BE2C (cell line): ENCODE measurements around the gene LAMA2.

ENCODE experiments used
- DNase-seq: peaks from one replicate; pipeline ENCODE4 v3.0.0-alpha.2; 2020
- H3K27me3 ChIP-seq: fragments of 250-450 bp; sonication (Bioruptor Pico); 2 replicates; pipeline ENCODE4 v1.5.1; 2020; ENCODE audit warnings: mild to moderate bottlenecking
- H3K36me3 ChIP-seq: fragments of 250-450 bp; sonication (Bioruptor Pico); 2 replicates; pipeline ENCODE4 v1.5.1; 2020; ENCODE audit warnings: mild to moderate bottlenecking
- H3K4me1 ChIP-seq: fragments of 250-450 bp; sonication (Bioruptor Pico); 2 replicates; pipeline ENCODE4 v1.5.1; 2020
- H3K4me3 ChIP-seq: 2 replicates; pipeline ENCODE4 v1.5.1; 2011; ENCODE audit warnings: low read depth, low read length
- H3K9me3 ChIP-seq: fragments of 250-450 bp; sonication (Bioruptor Pico); 2 replicates; pipeline ENCODE4 v1.5.1; 2020
- CTCF ChIP-seq: IDR thresholded peaks from 2 replicates; pipeline ENCODE4 v1.5.1; 2012; ENCODE audit warnings: mild to moderate bottlenecking, low read depth, low read length

LAMA2 gene

DNA sequence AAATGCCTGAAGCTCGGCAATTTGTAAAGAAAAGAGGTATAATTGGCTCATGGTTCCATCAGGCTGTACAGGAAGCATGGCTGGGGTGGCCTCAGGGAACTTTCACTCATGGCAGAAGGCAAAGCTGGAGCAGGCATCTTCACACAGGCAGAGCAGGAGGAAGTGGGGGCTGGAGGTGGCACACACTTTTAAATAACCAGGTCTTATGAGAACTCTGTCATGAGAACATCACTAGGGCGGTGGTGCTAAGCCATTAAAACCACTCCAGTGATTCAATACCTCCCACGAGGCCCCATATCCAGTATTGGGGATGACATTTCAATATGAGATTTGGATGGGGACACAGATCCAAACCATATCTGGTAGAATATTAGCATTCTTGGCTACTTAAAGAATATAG lies 481.8 kb downstream of the LAMA2 start:
- no peaks in the 10 kb centered on the region for H3K9me3 ChIP-seq
- DNase-seq, result no peak
- no peaks in the 10 kb centered on the region for H3K27me3 ChIP-seq
- no peaks in the 10 kb centered on the region for H3K4me1 ChIP-seq
- H3K4me3 ChIP-seq, result no peak overlapping the region
- no peaks in the 10 kb centered on the region for H3K36me3 ChIP-seq
- no peak for TF ChIP-seq CTCF

GRCh38 chr6:129368076-129368475 lies 485.1 kb downstream of the LAMA2 start:
- no peaks in the 10 kb centered on the region for H3K36me3 ChIP-seq
- H3K4me1 ChIP-seq, result no peaks in the 10 kb centered on the region
- TF ChIP-seq CTCF, result no peak
- H3K9me3 ChIP-seq, result no peaks in the 10 kb centered on the region
- no peaks in the 10 kb centered on the region for H3K27me3 ChIP-seq
- no peak for DNase-seq
- H3K4me3 ChIP-seq, result no peak overlapping the region

GRCh38 chr6:129368970-129369369 lies 486.0 kb downstream of the LAMA2 start:
- no peak overlapping the region for H3K4me3 ChIP-seq
- no peak for DNase-seq
- no peaks in the 10 kb centered on the region for H3K4me1 ChIP-seq
- no peaks in the 10 kb centered on the region for H3K36me3 ChIP-seq
- H3K27me3 ChIP-seq, result no peaks in the 10 kb centered on the region
- H3K9me3 ChIP-seq, result no peaks in the 10 kb centered on the region
- TF ChIP-seq CTCF, result no peak

- H3K27me3 ChIP-seq, result no peaks in the 10 kb centered on the region
- no peak for TF ChIP-seq CTCF
- H3K9me3 ChIP-seq, result no peaks in the 10 kb centered on the region
- DNase-seq, result no peak
- no peak overlapping the region for H3K4me3 ChIP-seq
- H3K36me3 ChIP-seq, result no peaks in the 10 kb centered on the region
- H3K4me1 ChIP-seq, result no peaks in the 10 kb centered on the region
Measured at GRCh38 chr6:129369737-129370136, 486.8 kb downstream of the LAMA2 start.

DNA sequence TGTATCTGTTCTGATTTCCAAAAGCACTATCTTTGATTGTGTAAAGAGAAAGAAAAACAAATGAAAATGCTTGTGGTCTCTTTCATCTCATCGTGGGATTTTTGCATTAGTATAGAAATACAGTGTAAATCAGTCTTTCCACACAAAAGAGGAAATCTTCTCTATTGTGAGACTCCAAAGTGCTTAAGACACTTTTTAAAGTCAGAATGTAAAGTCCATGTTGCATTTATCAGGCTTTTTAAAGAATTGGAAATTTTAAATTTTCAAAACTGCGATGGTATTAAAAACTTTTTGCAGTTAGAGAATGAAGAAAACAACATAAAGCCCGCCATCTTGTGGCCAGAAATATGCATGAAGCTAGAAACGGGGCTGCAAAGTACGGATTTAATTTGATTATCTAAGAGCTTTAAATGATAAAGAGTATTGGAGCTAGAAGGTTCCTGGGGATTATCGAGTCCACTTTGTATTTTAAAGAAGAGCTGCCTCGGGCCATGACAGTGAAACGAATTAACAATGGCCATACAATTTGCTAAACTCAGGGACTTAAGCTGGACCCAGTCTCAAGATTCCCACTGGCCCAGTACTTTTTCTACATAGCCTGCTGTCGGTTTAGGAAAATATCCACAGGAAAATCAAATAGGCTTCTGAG lies 487.5 kb downstream of the LAMA2 start:
- peak; percentile 67 for TF ChIP-seq CTCF
- Histone ChIP-seq H3K9me3 (no peaks in the 10 kb centered on the region), H3K36me3 (no peaks in the 10 kb centered on the region), H3K4me3 (no peak overlapping the region), H3K4me1 (no peaks in the 10 kb centered on the region), H3K27me3 (no peaks in the 10 kb centered on the region)
- DNase-seq, result peak; percentile 37

DNA sequence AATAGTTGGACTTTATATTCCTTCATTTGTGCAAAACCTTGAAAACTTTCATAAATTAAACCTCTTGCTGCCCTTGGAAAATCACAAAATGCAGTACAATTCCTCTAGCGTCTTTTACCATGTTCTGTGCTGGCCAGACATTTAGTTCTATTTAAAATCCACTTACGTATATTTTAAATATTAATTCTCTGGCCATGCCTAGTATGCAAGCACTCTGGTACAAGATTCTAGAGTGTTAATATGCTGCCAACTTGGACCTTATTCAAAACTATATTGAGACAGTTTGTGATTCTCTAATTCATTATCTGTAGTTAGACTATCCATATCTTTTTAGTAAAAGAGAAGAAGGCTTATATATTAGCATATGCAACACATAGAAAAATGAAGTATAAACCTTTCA lies 498.9 kb downstream of the LAMA2 start:
- no peaks in the 10 kb centered on the region for H3K27me3 ChIP-seq
- no peak for TF ChIP-seq CTCF
- H3K4me1 ChIP-seq, result no peaks in the 10 kb centered on the region
- no peaks in the 10 kb centered on the region for H3K36me3 ChIP-seq
- no peak overlapping the region for H3K4me3 ChIP-seq
- no peak for DNase-seq
- no peaks in the 10 kb centered on the region for H3K9me3 ChIP-seq
